Keratinocyte (primary cell): ENCODE results near the gene RCAN2. TPM values are rescaled to one million over a fixed set of nuclear protein-coding genes. Genes with fewer than 3 reads are reported as not detected.

ENCODE experiments used
- DNase-seq: peaks from one replicate; pipeline ENCODE4 v3.0.0-alpha.2; 2011; ENCODE audit warnings: low read depth, missing footprints, low spot score
- FAIRE-seq: peaks from 2 replicates; lab custom pipeline; 2011; peaks lifted over from hg19 to GRCh38; lab: Jason Lieb, UNC
- H2AFZ ChIP-seq: 2 replicates; pipeline ENCODE4 v1.6.0; 2012; ENCODE audit warnings: low read length, control low read depth, inconsistent platforms; ENCODE audit not compliant: control insufficient read depth
- H3K27ac ChIP-seq: 2 replicates; pipeline ENCODE4 v1.5.1; 2011; ENCODE audit warnings: low read length; ENCODE audit not compliant: control insufficient read depth, insufficient read depth
- H3K27me3 ChIP-seq: 3 replicates; pipeline ENCODE4 v1.6.0; 2011; ENCODE audit warnings: low read length; ENCODE audit not compliant: control insufficient read depth, insufficient read depth; ENCODE audit errors: extremely low read depth
- H3K36me3 ChIP-seq, 2 experiments: 2 replicates in 1 of 2; 3 replicates in 1 of 2; pipeline ENCODE4 v1.5.1; 2011; ENCODE audit warnings: low read length in 2 of 2, mild to moderate bottlenecking in 1 of 2; ENCODE audit not compliant: control insufficient read depth in 2 of 2, insufficient read depth in 2 of 2; ENCODE audit errors: extremely low read depth in 1 of 2
- H3K4me1 ChIP-seq: 3 replicates; pipeline ENCODE4 v1.5.1; 2011; ENCODE audit warnings: low read length; ENCODE audit not compliant: control insufficient read depth, insufficient read depth; ENCODE audit errors: extremely low read depth
- H3K4me2 ChIP-seq: 3 replicates; pipeline ENCODE4 v1.6.0; 2011; ENCODE audit warnings: low read depth, low read length; ENCODE audit not compliant: control insufficient read depth, insufficient read depth; ENCODE audit errors: extremely low read depth
- H3K4me3 ChIP-seq, 3 experiments: fragments of 200-600 bp in 1 of 3; sonication (generic) in 1 of 3; 2 replicates in 2 of 3; 3 replicates in 1 of 3; pipeline ENCODE4 v1.5.1; 2011 to 2016; ENCODE audit warnings: low read length in 3 of 3, mild to moderate bottlenecking in 3 of 3, control low read depth in 2 of 3, inconsistent platforms in 1 of 3, low read depth in 1 of 3, mixed read lengths in 1 of 3, mixed run types in 1 of 3, moderate library complexity in 1 of 3; ENCODE audit not compliant: control insufficient read depth in 2 of 3, insufficient read depth in 2 of 3; ENCODE audit errors: extremely low read depth in 1 of 3
- H3K79me2 ChIP-seq: 2 replicates; pipeline ENCODE4 v1.6.0; 2012; ENCODE audit warnings: low read length; ENCODE audit not compliant: control insufficient read depth, insufficient read depth
- H3K9ac ChIP-seq: 3 replicates; pipeline ENCODE4 v1.6.0; 2011; ENCODE audit warnings: low read length; ENCODE audit not compliant: control insufficient read depth, insufficient read depth; ENCODE audit errors: extremely low read depth
- H3K9me1 ChIP-seq: 3 replicates; pipeline ENCODE4 v1.6.0; 2011; ENCODE audit warnings: low read length; ENCODE audit not compliant: control insufficient read depth, insufficient read depth; ENCODE audit errors: extremely low read depth
- H3K9me3 ChIP-seq: 2 replicates; pipeline ENCODE4 v1.5.1; 2012; ENCODE audit warnings: low read depth, low read length; ENCODE audit not compliant: control insufficient read depth
- H4K20me1 ChIP-seq: 3 replicates; pipeline ENCODE4 v1.6.0; 2011; ENCODE audit warnings: low read length; ENCODE audit not compliant: control insufficient read depth, insufficient read depth; ENCODE audit errors: extremely low read depth
- CTCF ChIP-seq, 3 experiments: IDR thresholded peaks in 1 of 3; conservative IDR thresholded peaks in 1 of 3; optimal IDR thresholded peaks in 1 of 3; 2 replicates in 2 of 3; 3 replicates in 1 of 3; pipeline versions ENCODE3 to v1.5.1; 2011; ENCODE audit warnings: low read length in 3 of 3, mild to moderate bottlenecking in 3 of 3, moderate library complexity in 2 of 3, control low read depth in 1 of 3, inconsistent platforms in 1 of 3; ENCODE audit not compliant: insufficient read depth in 2 of 3; ENCODE audit errors: extremely low read depth in 1 of 3
- EZH2 ChIP-seq: IDR thresholded peaks from one replicate; pipeline ENCODE4 v1.6.1; 2012; ENCODE audit warnings: inconsistent platforms, mild to moderate bottlenecking, low read length, moderate library complexity
- dilution Hi-C: fragments of 300-500 bp; cut with MboI; formaldehyde crosslinking; loops from one replicate; pipeline ENCODE4 v1.7.0; 2020; ENCODE audit warnings: low sequenced_read_pairs; ENCODE audit not compliant: extremely low pct_ligation_motif_present
- polyA plus RNA-seq, 5 experiments: library from polyadenylated mRNA; depleted of rRNA in 3 of 5; stranded (reverse) in 3 of 5; stranded (forward) in 1 of 5; unstranded in 1 of 5; fragments of >200 nt; gene quantifications; 1 replicate in 1 of 5; 2 replicates in 3 of 5; 3 replicates in 1 of 5; pipeline versions ENCODE4 v1.2.1 to v1.2.3, GENCODE V29; 2011 to 2012; ENCODE audit warnings: missing spikeins in 2 of 5, low read depth in 1 of 5, low replicate concordance in 1 of 5

Gene RCAN2
- polyA plus RNA-seq, 1 donor (not counting 4 experiments of a cell fraction or from before 2014, with no cell fraction given), result not detected

- dilution Hi-C loops, result no loop called here
- H3K9ac ChIP-seq, result no peak overlapping the region
- FAIRE-seq (no peak), DNase-seq (no peak)
- no peaks in the 10 kb centered on the region for H4K20me1 ChIP-seq
- H3K36me3 ChIP-seq, result no peaks in the 10 kb centered on the region
- no peak overlapping the region for H3K27ac ChIP-seq
- no peak overlapping the region for H3K4me2 ChIP-seq
- no peaks in the 10 kb centered on the region for H3K9me1 ChIP-seq
- H2AFZ ChIP-seq, result no peak overlapping the region
- TF ChIP-seq EZH2 (no peak), CTCF (optimal IDR thresholded peaks at IDR 0.05 in 1 of 3, IDR thresholded peaks at IDR 0.05 in 1 of 3, conservative IDR thresholded peaks at IDR 0.05 in 1 of 3; ENCODE audit: extremely low read depth in 1 of 3, insufficient read depth in 2 of 3, low read length in 3 of 3) (no peak)
- H3K4me3 ChIP-seq, result no peak overlapping the region
- no peaks in the 10 kb centered on the region for H3K79me2 ChIP-seq
- H3K27me3 ChIP-seq, result no peaks in the 10 kb centered on the region
- H3K9me3 ChIP-seq, result no peaks in the 10 kb centered on the region
- H3K4me1 ChIP-seq, result no peaks in the 10 kb centered on the region
Observed at GRCh38 chr6:46233129-46233528, 258.1 kb downstream of the RCAN2 start.

DNA sequence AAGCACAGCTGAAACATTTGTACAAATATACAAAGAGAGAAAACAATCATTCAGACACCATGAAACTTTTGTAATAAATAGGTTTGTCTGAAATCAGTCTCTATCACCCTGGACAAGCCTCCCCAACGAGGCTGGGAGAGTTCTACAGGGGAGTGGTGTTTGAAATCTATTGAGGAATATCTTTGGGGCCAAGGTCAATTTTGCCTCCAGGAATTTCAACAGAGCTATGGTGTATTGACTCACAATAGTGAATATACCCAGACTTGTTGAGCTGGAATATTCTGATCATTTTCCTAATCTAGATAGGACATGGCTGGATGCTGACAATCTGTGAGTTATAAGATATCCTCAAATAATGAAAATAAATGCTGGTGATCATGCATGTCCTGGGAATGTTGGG, 269.0 kb downstream of the RCAN2 start:
- Histone ChIP-seq H3K9me1 (no peaks in the 10 kb centered on the region), H3K27me3 (no peaks in the 10 kb centered on the region), H3K36me3 (no peaks in the 10 kb centered on the region), H4K20me1 (no peaks in the 10 kb centered on the region), H2AFZ (no peak overlapping the region), H3K9ac (no peak overlapping the region), H3K4me3 (no peak overlapping the region), H3K4me2 (no peak overlapping the region), H3K4me1 (no peaks in the 10 kb centered on the region), H3K9me3 (no peaks in the 10 kb centered on the region), H3K79me2 (no peaks in the 10 kb centered on the region), H3K27ac (no peak overlapping the region)
- FAIRE-seq (no peak), DNase-seq (no peak)
- no peak for TF ChIP-seq CTCF (optimal IDR thresholded peaks at IDR 0.05 in 1 of 3, IDR thresholded peaks at IDR 0.05 in 1 of 3, conservative IDR thresholded peaks at IDR 0.05 in 1 of 3; ENCODE audit: extremely low read depth in 1 of 3, insufficient read depth in 2 of 3, low read length in 3 of 3)
- no peak for TF ChIP-seq EZH2
- dilution Hi-C loops, result no loop called here
